IPS-11a (cell line): Measurements from ENCODE around the gene TRAP1.
"Not testable (repeated sequence)": the region's sequence is repeated elsewhere in the genome, so short reads cannot be mapped to it uniquely, and the experiment has no call there.

ENCODE experiments used
- H3K4me3 ChIP-seq: one replicate; pipeline ENCODE4 v1.5.1; 2013; ENCODE audit warnings: low read depth, low read length, control low read depth

The TRAP1 gene

GRCh38 chr16:3714378-3714777, 2.9 kb downstream of the TRAP1 start:
- H3K4me3 ChIP-seq, result not testable (repeated sequence)

GRCh38 chr16:3713587-3714242, 3.6 kb downstream of the TRAP1 start:
- H3K4me3 ChIP-seq, result no peak overlapping the region

DNA sequence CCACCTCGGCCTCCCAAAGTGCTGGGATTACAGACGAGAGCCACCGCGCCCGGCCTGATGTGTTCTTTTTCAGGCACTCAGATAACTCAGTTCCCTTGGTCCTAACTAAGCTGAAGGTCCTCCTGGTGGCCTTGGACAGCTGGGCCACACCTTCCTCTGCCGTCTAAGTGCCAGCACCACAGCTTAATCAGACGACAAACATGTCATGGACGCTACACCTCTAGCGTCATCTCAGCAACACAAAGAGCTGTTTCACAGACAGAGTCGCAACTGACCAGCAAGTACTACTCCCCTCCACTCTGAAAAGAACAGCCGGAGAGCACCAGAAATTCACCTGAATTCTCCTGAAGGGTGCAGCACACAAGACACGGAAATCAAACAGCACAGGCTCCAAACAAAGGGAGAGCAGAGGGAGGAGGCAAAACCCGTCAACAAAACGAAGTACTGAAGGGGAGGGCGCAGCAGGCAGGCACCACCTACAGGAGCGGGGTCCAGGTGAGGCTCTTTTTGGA, 4.4 kb downstream of the TRAP1 start:
- H3K4me3 ChIP-seq, result no peak overlapping the region

- no peak overlapping the region for H3K4me3 ChIP-seq
Measured at GRCh38 chr16:3706253-3707012, 10.9 kb downstream of the TRAP1 start.

- H3K4me3 ChIP-seq, result no peak overlapping the region
Measured at GRCh38 chr16:3702082-3702481, 15.2 kb downstream of the TRAP1 start.

GRCh38 chr16:3701531-3701930, 15.8 kb downstream of the TRAP1 start:
- H3K4me3 ChIP-seq, result no peak overlapping the region

DNA sequence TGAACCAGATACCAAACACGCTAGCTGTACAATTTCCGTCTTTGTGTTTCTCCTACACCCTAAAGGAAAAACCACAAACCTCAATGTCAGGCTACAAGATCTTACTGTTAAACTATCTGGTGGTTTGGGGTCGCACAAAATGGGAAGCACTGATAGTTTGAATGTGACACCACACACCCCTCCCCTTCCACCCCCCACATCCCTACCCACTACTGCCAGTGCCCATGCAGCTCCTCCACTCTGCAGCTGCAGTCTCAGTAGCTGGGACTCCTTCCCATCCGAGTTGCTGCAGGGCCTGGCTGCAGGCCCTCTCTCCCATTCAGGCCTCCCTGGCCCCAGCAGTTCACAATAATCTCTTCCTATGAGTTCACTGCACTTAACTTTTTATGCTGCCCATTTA, 18.4 kb downstream of the TRAP1 start:
- no peak overlapping the region for H3K4me3 ChIP-seq

GRCh38 chr16:3696425-3697218, 20.7 kb downstream of the TRAP1 start:
- no peak overlapping the region for H3K4me3 ChIP-seq

DNA sequence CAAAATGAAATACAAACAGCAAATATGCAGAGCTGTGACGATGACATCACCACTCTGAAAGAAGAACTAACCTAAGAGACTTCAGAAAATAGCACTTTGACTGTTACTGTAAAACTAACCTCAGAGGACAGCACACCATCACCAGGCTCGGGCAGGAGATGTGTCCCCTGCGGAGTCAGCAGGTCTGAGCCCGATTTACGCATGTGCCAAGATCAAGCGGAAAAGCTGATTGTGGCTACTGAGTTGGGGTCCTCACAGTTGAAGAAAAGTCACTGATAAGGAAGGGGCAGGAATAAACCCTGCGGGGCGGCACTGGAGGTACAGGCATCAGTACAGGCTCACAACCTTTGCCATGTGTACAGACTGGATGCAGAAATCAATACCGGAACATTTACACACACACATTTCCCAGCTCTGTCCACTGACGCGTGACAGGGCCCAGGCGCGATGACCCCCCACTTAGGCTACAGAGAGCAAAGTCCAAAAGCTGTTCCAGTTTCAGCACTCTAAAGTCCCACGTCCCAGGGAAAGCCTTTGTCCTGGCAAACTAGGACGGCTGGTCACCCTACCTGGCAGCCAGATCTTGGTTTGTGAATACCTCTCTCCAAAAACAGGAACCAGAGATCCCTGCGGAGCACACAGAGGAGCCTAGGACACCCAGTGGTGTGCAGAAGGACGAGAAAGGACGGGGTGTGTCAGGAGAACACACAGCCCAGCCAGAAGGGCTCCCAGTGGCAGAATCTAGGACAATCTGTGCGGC, 21.5 kb downstream of the TRAP1 start:
- no peak overlapping the region for H3K4me3 ChIP-seq

- H3K4me3 ChIP-seq, result no peak overlapping the region
Measured at GRCh38 chr16:3694051-3694450, 23.3 kb downstream of the TRAP1 start.

DNA sequence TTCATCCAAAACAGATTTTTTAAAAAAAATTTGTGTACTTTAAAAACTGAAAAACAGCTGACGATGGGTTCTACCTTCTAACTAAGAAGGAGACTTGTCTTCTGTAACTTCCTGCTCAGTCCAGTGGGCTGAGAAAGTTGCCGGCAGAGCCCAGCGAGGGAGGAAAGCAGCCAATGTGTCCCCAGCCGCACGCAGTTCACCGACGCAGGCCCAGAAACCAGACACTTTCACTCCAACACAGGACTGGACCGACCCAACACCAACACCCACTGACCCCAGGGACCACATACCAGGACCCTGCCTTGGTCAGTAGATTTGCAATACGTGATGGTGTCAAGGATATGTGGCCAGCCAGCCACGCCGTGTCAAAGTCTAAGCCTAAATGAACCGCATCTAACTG, 25.6 kb downstream of the TRAP1 start:
- no peak overlapping the region for H3K4me3 ChIP-seq

GRCh38 chr16:3690980-3691720, 26.2 kb downstream of the TRAP1 start:
- no peak overlapping the region for H3K4me3 ChIP-seq

DNA sequence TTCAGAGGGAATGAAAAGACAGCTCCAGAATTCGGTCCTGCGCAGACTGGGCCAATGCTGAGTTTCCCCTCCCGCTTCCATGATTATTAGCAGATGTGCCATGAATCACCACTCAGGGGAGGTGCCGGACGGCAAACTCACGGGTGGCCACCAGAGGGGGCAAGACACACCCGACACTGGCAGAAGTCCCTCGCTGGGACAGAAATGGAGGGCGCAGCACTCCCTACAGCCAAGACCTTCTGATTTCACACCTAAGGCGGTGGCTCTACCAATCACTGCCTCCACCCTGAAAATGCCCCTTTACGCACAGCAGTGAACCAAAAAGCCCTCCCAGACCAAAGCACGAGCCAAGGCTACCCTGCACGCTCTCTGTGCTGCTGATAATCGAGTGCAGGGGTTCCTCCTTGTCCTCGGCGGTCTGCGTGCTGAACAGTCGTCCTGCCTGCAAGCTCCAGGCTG, 26.8 kb downstream of the TRAP1 start:
- H3K4me3 ChIP-seq, result no peak overlapping the region

GRCh38 chr16:3689731-3690130, 27.6 kb downstream of the TRAP1 start:
- no peak overlapping the region for H3K4me3 ChIP-seq

DNA sequence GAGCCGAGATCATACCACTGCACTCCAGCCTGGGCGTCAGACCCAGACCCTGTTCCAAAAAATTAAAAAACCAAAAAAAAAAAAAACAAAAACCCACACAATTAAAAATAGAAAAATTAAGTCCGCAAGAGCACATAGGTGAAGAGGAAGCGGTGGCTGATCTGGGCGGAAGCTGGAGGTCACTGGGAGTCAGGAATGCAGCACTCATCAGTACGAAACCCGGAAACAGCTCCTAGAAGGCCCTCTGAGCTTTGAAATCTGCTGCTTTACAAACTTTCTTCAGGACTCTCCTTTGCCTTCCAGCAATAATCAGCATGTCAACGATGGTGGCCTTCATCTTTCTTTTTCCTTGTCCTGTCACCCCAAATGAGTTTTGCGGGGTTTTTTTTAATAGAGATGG, 29.5 kb downstream of the TRAP1 start:
- no peak overlapping the region for H3K4me3 ChIP-seq

DNA sequence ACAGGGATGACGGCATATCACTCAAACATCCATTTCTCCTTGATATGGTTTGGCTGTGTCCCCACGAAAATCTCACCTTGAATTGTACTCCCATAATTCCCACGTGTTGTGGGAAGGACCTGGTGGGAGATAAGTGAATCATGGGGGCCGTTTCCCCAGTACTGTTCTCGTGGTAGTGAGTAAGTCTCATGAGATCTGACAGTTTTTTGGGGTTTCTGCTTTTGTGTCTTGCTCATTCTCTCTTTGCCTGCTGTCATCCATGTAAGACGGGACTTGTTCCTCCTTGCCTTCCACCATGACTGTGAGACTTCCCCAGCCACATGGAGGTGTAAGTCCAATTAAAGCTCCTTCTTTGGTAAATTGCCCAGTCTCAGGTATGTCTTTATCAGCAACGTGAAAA, 30.3 kb downstream of the TRAP1 start:
- no peak overlapping the region for H3K4me3 ChIP-seq

GRCh38 chr16:3681206-3681605, 36.1 kb downstream of the TRAP1 start:
- no peak overlapping the region for H3K4me3 ChIP-seq

DNA sequence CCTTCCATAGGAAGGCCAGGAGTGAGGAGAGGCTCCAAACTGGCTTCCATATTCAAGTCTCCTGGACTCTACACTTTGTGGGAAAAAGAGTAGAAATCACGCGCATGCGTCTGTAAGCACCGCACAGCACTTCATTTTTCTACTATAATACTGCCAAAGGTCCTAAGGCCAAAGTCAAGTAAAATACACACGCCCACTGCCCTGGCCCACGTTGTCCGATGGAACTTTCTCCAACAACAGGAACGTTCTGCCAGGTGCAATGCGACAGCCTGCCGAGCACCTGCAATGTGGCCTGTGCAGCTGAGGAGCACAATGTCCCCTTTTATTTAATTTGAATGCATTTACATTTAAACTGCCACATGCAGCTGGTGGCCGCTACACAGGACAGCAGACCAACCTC, 39.3 kb downstream of the TRAP1 start:
- no peak overlapping the region for H3K4me3 ChIP-seq

DNA sequence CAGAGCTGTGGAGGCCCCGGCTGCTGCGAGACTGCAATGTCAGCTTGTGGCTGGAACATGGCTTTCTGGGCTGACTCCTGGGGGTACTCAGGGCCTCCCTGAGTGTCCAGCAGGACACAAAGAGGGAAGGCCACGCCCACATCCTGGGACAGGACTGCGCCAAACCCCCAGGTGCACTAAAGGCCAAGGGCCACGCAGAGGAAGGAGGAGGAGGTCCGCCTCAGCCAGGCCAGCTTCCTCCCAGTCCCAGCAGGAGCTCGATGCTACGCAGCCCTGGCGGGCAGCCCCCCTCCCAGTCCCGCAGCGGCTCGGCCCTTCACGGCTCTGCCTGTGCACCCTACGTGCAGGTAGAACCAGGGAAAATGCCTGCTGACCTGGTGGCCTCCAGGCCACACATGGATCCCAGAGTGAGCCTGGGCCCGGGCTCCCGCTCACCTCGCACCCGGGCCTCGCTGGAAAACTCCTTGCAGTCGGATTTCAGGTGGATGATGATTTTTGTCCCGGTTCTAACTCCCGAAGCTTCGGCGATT, 41.7 kb downstream of the TRAP1 start:
- no peak overlapping the region for H3K4me3 ChIP-seq
